SK-N-SH treated with all-trans-retinoic acid at 6 μM for 48 hours (cell line): ENCODE measurements around the gene LMAN2L.

ENCODE experiments used
- ATAC-seq: fragments of 200-7000 bp; cut with Tn5 transposase; 3 replicates; pipeline ENCODE4 v1.9.1; 2020; ENCODE audit warnings: mild to moderate bottlenecking, moderate library complexity
- ARNTL ChIP-seq: fragments of 450-650 bp; formaldehyde crosslinking; IDR thresholded peaks from 2 replicates; pipeline ENCODE4 v1.5.0; 2020; ENCODE audit warnings: low read depth, mild to moderate bottlenecking, moderate library complexity, borderline replicate concordance
- BACH2 ChIP-seq: fragments of 250-450 bp; sonication (Bioruptor Pico); IDR thresholded peaks from 2 replicates; pipeline ENCODE4 v1.9.0; 2021; ENCODE audit warnings: mild to moderate bottlenecking, borderline replicate concordance
- CREB5 ChIP-seq: fragments of 250-450 bp; sonication (Bioruptor Pico); IDR thresholded peaks from 2 replicates; pipeline ENCODE4 v1.5.1; 2020; ENCODE audit warnings: low read depth, mild to moderate bottlenecking, moderate library complexity
- CSDC2 ChIP-seq: fragments of 250-450 bp; sonication (Bioruptor Pico); IDR thresholded peaks from 2 replicates; pipeline ENCODE4 v1.5.0; 2020; ENCODE audit warnings: mild to moderate bottlenecking, moderate library complexity
- ESRRG ChIP-seq: fragments of 250-450 bp; sonication (Bioruptor Pico); IDR thresholded peaks from 2 replicates; pipeline ENCODE4 v1.6.1; 2021; ENCODE audit warnings: mild to moderate bottlenecking
- GLIS3 ChIP-seq: fragments of 250-450 bp; sonication (Bioruptor Pico); IDR thresholded peaks from 2 replicates; pipeline ENCODE4 v1.5.0; 2020; ENCODE audit warnings: mild to moderate bottlenecking, moderate library complexity
- ISL1 ChIP-seq: fragments of 250-450 bp; sonication (Bioruptor Pico); IDR thresholded peaks from 2 replicates; pipeline ENCODE4 v2.1.2; 2022; ENCODE audit warnings: mild to moderate bottlenecking, moderate library complexity
- OSR1 ChIP-seq: fragments of 250-450 bp; sonication (Bioruptor Pico); IDR thresholded peaks from 2 replicates; pipeline ENCODE4 v1.8.0; 2022; ENCODE audit warnings: moderate library complexity, mild to moderate bottlenecking, inconsistent platforms
- PPARA ChIP-seq: fragments of 250-450 bp; sonication (Bioruptor Pico); IDR thresholded peaks from 2 replicates; pipeline ENCODE4 v1.5.0; 2020; ENCODE audit warnings: mild to moderate bottlenecking, borderline replicate concordance
- RARB ChIP-seq: fragments of 250-450 bp; sonication (Bioruptor Pico); IDR thresholded peaks from 2 replicates; pipeline ENCODE4 v1.8.0; 2021; ENCODE audit warnings: mild to moderate bottlenecking, moderate library complexity
- SNAI2 ChIP-seq: fragments of 250-450 bp; sonication (Bioruptor Pico); IDR thresholded peaks from 2 replicates; pipeline ENCODE4 v1.5.0; 2020; ENCODE audit warnings: mild to moderate bottlenecking, moderate library complexity
- TCF4 ChIP-seq: fragments of 250-450 bp; sonication (Bioruptor Pico); IDR thresholded peaks from 2 replicates; pipeline ENCODE4 v1.8.0; 2021; ENCODE audit warnings: mild to moderate bottlenecking, moderate library complexity, borderline replicate concordance
- TOX ChIP-seq: fragments of 250-450 bp; sonication (Bioruptor Pico); IDR thresholded peaks from 2 replicates; pipeline ENCODE4 v1.8.0; 2021; ENCODE audit warnings: mild to moderate bottlenecking, moderate library complexity, borderline replicate concordance
- TSHZ2 ChIP-seq: fragments of 250-450 bp; sonication (Bioruptor Pico); IDR thresholded peaks from 2 replicates; pipeline ENCODE4 v1.5.0; 2020; ENCODE audit warnings: mild to moderate bottlenecking, moderate library complexity
- ZFP3 ChIP-seq: fragments of 250-450 bp; sonication (Bioruptor Pico); IDR thresholded peaks from 2 replicates; pipeline ENCODE4 v1.5.0; 2020; ENCODE audit warnings: mild to moderate bottlenecking, moderate library complexity
- ZFP30 ChIP-seq: fragments of 450-650 bp; formaldehyde crosslinking; IDR thresholded peaks from 2 replicates; pipeline ENCODE4 v1.5.0; 2022; ENCODE audit warnings: mild to moderate bottlenecking, moderate library complexity
- ZNF70 ChIP-seq: fragments of 450-650 bp; formaldehyde crosslinking; IDR thresholded peaks from 2 replicates; pipeline ENCODE4 v1.5.0; 2020; ENCODE audit warnings: mild to moderate bottlenecking, moderate library complexity
- ZNF8 ChIP-seq: fragments of 450-650 bp; formaldehyde crosslinking; IDR thresholded peaks from 2 replicates; pipeline ENCODE4 v1.5.0; 2020; ENCODE audit warnings: mild to moderate bottlenecking, moderate library complexity
- TF ChIP-seq, protein P1 (sequence below): fragments of 250-450 bp; sonication (Bioruptor Pico); IDR thresholded peaks from 2 replicates; pipeline ENCODE4 v1.8.0; 2021; ENCODE audit warnings: low read depth, mild to moderate bottlenecking, moderate library complexity, borderline replicate concordance
- TF ChIP-seq, protein P2 (sequence below): fragments of 250-450 bp; sonication (Bioruptor Pico); IDR thresholded peaks from 2 replicates; pipeline ENCODE4 v1.5.1; 2021; ENCODE audit warnings: mild to moderate bottlenecking, moderate library complexity

The LMAN2L gene

DNA sequence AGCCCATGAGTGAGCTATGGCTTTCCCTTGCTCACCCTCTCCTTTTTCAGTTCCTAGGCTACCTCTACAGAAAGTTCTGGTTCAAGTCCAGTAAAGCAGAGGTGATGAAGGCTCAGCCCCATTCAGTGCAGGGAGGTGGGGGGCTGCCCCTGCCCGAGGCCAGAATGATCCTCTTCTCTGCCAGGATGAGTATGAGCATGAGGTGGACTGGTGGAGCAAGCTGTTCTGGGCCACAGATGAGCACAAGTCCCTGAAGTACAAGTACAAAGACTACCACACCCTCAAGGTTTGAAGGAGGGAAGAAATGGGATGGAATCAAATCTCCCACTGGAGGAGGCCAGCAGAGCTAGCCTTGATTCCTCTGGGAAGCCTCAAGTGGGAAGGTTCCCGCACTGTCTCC is 42.4 kb downstream of the LMAN2L start (continued):
- TF ChIP-seq TSHZ2 (CRISPR knock-in tag) (no peak), PPARA (CRISPR knock-in tag) (no peak), ESRRG (CRISPR knock-in tag) (no peak)

- TF ChIP-seq OSR1 (no peak), ISL1 (CRISPR knock-in tag) (no peak), ZNF70 (CRISPR knock-in tag) (no peak), TSHZ2 (CRISPR knock-in tag) (no peak), BACH2 (CRISPR knock-in tag) (no peak), CREB5 (CRISPR knock-in tag) (no peak), ESRRG (CRISPR knock-in tag) (no peak), GLIS3 (CRISPR knock-in tag) (no peak), RARB (CRISPR knock-in tag) (no peak), TCF4 (CRISPR knock-in tag) (no peak), ZNF8 (CRISPR knock-in tag) (no peak), CSDC2 (CRISPR knock-in tag) (no peak), SNAI2 (CRISPR knock-in tag) (no peak), ZFP3 (no peak), ARNTL (CRISPR knock-in tag) (no peak)
- TF ChIP-seq, protein P1, sequence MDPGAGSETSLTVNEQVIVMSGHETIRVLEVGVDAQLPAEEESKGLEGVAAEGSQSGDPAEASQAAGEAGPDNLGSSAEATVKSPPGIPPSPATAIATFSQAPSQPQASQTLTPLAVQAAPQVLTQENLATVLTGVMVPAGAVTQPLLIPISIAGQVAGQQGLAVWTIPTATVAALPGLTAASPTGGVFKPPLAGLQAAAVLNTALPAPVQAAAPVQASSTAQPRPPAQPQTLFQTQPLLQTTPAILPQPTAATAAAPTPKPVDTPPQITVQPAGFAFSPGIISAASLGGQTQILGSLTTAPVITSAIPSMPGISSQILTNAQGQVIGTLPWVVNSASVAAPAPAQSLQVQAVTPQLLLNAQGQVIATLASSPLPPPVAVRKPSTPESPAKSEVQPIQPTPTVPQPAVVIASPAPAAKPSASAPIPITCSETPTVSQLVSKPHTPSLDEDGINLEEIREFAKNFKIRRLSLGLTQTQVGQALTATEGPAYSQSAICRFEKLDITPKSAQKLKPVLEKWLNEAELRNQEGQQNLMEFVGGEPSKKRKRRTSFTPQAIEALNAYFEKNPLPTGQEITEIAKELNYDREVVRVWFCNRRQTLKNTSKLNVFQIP (CRISPR knock-in tag): no peak
- TF ChIP-seq, protein P2, sequence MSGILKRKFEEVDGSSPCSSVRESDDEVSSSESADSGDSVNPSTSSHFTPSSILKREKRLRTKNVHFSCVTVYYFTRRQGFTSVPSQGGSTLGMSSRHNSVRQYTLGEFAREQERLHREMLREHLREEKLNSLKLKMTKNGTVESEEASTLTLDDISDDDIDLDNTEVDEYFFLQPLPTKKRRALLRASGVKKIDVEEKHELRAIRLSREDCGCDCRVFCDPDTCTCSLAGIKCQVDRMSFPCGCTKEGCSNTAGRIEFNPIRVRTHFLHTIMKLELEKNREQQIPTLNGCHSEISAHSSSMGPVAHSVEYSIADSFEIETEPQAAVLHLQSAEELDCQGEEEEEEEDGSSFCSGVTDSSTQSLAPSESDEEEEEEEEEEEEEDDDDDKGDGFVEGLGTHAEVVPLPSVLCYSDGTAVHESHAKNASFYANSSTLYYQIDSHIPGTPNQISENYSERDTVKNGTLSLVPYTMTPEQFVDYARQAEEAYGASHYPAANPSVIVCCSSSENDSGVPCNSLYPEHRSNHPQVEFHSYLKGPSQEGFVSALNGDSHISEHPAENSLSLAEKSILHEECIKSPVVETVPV (CRISPR knock-in tag): no peak
- ATAC-seq: no peak
These were observed 44.3 kb downstream of the LMAN2L start for GRCh38 chr2:96695602-96696001.

DNA sequence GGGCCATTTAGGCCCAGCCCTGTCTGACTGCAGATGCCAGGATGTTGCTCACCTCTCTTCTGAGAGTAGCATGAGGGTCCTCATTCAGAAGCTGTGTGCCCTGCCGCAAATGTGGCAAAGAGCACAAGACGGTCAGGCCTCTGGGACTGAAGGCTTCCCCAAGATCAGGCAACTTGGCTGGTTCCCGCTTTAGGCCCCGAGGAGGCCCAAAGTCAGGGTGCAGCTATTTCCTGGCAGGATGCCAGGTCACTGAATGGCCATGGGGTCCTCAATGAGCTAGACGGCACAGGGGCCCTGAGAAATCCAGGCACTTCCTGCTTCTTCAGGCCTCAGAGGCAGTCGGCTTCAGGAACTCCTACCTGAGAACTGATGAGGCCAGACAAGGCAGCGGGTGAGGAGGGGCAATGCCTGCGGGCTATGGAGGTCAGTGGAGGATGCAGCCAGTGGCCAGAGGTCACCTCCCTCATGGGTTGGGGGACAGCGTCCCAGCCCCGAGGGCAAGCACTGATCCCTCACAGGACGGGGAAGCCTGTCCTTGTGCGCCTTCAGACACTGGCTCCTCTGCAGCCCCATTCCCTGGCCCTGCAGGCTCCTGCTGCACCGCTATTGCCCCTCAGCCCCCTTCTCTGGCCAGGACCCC is 44.9 kb downstream of the LMAN2L start:
- no peak for TF ChIP-seq ESRRG (CRISPR knock-in tag)
- TF ChIP-seq TOX (CRISPR knock-in tag): no peak
- TF ChIP-seq GLIS3 (CRISPR knock-in tag): no peak
- no peak for TF ChIP-seq SNAI2 (CRISPR knock-in tag)
- no peak for TF ChIP-seq ZNF8 (CRISPR knock-in tag)
- TF ChIP-seq, protein P1 (CRISPR knock-in tag): no peak
- no peak for TF ChIP-seq ISL1 (CRISPR knock-in tag)
- TF ChIP-seq TSHZ2 (CRISPR knock-in tag): no peak
- TF ChIP-seq ARNTL (CRISPR knock-in tag): no peak
- no peak for TF ChIP-seq ZFP3
- TF ChIP-seq ZFP30 (CRISPR knock-in tag): no peak
- no peak for TF ChIP-seq BACH2 (CRISPR knock-in tag)
- TF ChIP-seq CSDC2 (CRISPR knock-in tag): no peak
- TF ChIP-seq PPARA (CRISPR knock-in tag): no peak
- ATAC-seq: no peak
